NCI-H2196 treated with DMSO at 0.1 percent for 48 hours (cell line): Measurements from ENCODE around the gene PPARG.
"Not testable (repeated sequence)": the region's sequence is repeated elsewhere in the genome, so short reads cannot be mapped to it uniquely, and the experiment has no call there.

ENCODE experiments used
- DNase-seq: peaks from one replicate; lab custom pipeline; 2025; ENCODE audit not compliant: unreplicated experiment; lab: John Stamatoyannopoulos, UW

The PPARG gene

DNA sequence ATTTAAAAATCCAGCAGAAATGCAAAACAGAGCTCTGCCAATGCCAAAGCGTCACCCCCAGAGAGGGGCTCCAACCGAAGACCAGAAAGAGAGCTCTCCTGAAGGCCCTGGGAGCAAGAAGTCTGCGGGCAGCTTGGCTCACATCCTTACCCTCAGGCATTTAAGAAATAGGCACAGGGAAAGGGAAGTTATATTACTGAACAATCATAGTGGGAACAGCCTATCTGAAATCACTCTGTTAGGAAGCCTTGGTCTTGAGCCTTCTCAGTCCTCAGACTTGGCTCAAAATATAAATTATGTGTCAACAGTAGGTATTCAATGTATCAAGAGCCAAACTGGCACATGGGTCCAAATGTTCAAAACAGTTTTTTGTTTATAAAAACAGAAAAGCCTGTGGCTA, 10.3 kb upstream of the PPARG start:
- DNase-seq = no peak

DNA sequence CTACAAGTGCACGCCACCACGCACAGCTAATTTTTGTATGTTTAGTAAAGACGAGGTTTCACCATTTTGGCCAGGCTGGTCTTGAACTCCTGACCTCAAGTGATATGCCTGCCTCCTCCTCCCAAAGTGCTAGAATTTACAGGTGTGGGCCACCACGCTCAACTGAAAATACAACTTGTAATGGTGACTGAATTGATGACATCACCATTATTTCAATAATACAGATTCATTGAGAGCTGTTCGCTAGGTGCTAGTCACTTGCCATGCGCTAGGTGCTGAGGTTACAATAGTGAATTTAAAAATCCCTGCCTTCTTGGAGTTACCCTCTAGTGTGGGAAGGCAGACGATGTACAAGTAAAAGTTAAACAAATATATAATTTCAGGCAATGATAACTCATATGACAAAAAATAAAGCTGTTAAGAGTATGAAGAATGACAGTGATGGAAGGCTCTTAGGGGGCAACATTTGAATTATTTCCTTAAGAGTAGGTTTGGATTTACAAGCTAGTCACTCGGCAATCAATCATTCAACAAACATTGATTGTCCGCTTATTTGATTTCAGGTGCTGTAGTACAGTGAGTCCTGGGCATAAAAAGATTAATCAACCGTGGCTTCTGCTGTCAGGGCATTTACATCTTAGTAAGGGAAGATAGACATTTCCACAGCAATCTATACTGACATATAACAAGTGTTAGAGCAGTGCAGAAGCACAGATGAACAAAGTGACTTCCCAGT, 9.1 kb upstream of the PPARG start:
- no peak for DNase-seq

DNA sequence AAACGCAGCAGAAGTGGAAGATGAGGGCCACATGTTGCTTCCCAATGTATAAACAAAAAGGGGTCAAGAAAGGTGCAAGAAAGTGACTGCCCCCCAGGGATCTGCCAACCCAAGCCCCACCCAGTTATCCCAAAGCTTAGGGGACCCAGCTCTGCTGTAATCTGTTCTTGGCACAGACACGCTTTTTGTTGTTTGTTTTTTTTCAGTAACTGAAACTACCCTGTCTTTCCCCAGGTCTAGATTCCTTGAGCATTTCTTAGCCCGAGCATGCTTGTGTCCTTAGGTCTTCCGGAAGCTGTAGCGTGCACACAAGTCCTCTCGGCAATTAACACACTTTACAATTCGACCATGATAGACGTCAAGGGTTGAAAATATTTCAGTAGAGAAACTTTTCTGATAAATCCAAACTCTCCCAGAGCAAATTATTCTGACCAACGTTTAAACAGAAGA, 8.5 kb upstream of the PPARG start:
- no peak for DNase-seq

DNA sequence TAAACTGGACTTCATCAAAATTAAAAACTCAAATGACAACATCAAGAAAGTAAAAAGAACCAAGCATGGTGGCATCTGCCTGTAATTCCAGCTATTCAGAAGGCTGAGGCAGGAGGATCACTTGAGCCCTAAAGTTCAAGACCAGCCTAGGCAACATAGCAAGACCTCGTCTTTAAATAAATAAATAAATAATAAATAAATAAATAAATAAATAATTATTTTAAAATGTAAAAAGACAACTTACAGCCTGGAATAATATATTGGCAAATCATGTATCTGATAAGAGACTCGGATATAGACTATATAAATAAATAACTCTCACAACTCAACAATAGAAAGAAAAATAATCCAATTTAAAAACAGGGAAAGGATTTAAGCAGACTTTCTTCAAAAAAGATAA, 4.3 kb upstream of the PPARG start:
- DNase-seq = no peak

DNA sequence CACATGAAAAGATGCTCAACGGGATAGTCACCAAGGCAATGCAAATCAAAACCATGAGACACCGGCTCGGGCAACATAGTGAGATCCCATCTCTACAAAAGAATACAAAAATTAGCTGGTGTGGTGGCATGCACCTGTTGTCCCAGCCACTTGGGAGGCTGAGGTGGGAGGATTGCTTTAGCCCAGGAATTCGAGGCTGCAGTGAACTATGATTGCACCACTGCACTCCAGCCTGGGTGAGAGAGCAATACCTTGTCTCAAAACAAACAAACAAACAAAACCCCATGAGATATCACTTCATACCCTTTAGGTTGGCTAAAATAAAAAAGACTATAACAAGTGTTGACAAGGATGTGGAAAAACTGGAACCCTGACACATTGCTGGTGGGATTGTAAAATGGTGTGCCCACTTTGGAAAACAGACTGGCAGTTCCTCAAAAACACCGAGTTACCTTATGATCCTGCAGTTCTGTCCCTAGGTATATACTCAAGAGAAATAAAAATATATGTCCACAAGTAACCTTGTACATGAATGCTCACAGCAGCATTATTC, 3.8 kb upstream of the PPARG start:
- DNase-seq = no peak

DNA sequence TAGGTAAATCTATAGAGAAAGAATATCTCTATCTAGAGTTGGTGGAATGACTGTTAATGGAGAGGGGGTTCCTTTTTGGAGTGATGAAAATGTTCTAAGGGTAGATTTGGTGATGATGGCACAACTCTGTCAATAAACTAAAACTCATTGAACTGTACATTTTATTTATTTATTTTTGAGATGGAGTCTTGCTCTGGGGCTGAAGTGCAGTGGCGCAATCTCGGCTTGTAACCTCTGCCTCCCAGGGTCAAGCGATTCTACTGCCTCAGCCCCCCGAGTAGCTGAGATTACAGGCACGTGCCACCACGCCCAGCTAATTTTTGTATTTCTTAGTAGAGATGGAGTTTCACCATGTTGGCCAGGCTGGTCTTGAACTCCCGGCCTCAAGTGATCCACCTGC, 3.1 kb upstream of the PPARG start:
- DNase-seq = not testable (repeated sequence)

DNA sequence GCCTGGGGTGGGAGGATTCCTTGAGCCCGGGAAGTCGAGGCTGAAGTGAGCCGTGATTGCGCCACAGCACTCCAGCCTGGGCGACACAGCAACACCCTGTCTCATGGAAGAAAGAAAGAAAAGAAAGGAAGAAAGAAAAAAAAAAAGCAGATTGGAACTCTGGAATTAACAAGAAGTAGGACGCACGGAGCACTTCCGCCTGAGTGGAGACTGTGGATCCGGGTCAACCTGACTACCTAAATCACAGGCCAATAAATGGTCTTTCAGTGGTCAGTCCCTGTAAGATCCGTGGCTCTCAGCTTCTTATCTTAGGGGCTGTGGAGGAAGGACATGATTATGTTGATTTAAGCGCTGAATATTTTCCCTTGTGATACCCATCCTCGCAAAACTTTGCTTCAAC, 2.4 kb upstream of the PPARG start:
- no peak for DNase-seq

DNA sequence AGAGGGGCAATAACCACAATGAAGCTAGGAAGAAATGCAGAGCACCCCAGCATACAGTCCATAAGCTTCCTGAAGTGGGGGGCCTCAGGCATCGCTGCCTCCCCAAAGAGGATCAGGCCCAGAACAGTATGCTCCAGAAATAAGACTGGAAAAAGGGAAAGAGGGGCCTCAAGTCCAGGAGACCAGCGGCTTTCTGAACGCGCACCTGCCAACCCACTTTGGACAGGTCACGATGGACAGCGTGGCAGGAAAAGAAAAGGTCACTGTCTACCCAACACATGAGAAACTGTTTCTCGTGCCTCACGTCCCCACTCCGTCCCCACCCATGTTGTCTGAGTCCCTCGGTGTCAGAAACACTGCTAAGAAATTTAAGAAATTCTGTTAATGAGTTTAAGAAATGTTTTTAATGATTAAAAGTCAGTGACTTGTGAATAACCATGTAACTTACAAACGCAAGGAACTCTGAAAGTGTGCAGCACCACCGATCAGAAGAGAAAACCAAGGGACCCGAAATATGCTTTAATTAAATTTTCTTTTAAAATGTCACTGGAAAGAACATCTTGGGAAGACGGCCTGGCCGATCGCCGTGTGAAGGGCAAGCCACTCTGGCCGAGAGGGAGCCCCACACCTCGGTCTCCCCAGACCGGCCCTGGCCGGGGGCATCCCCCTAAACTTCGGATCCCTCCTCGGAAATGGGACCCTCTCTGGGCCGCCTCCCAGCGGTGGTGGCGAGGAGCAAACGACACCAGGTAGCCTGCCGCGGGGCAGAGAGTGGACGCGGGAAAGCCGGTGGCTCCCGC, 1.7 kb upstream of the PPARG start:
- DNase-seq = no peak

DNA sequence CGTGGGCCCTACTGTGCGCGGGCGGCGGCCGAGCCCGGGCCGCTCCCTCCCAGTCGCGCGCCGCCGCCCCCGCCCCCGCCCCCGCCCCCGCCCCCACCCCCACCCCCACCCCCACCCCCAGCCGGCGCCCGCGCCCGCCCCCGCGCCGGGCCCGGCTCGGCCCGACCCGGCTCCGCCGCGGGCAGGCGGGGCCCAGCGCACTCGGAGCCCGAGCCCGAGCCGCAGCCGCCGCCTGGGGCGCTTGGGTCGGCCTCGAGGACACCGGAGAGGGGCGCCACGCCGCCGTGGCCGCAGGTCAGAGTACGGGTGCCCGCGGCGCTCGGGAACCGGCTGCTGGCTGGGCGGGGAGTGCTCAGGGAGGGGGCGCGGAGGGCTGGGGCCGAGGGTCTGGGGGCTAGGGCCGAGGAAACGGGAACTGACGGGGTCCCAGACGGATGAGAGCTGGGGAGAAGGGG, 1.1 kb upstream of the PPARG start:
- DNase-seq = no peak

DNA sequence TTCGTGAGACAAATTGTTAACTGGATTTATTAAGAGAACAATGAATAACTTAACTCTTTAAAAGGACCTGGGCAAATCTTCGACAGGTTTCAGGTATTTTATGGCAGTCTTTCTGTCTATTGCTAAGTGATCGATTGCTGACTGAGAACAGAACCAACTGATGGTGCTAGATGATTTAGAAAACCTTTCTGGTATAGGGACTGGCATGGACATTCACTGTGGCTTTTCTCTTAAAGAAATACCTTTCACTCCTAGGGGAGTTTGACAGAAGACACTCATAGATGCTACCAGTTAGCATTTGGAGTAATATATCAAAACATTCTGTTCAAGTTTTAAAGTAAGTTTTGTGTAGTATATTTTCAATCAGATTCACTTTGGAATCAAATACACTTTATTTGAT, 654 bp downstream of the PPARG start:
- DNase-seq = no peak

DNA sequence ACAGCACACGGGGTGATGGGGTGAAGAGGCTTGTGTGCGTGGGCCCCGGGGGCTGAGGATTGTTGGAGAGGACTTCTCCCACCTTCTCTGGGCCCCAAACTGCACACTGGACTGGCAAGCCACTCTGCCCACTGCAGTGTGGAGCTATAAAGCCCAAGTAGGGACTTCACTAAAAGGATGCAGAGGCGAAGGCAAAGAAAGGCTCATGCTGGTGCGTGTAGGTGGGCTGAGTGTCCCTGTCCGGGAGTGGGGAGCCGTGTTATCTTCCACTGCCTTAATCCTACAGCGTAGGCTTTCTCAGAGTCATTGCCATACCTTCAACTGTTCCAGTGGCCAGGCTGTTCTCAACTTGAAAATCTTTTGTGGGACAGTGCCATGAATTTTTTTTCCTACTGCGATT, 3.9 kb downstream of the PPARG start:
- no peak for DNase-seq

DNA sequence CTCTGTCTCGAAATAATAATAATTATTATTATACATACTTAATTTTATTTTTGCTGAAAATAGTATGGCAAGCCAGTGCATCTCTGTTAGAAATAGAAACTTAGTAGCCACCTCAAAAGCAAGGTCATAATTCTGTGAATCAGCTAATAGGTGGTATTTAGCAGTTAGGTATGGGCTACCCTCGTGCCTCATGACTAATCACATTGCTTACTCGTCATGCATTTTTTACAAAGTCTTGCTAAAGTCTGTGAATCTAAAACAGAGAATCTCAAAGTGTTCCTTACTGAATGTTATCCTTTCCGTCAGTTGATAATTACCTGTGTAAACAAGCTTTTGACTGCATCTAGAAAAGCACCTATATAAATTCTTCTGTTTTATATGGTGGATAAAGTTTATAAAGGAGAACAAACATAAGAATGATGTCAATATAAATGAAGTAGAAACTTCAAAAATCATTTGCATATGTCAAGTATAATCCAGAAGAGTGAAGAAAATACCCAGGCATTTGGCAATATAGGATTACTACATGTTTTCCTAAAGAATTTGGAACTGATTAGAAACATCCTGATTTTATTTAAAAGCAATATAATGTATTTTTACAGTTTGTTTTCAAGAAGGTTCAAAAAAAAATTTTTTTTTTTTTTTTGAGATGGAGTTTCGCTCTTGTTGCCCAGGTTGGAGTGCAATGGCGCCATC, 6.2 kb downstream of the PPARG start:
- DNase-seq = no peak

DNA sequence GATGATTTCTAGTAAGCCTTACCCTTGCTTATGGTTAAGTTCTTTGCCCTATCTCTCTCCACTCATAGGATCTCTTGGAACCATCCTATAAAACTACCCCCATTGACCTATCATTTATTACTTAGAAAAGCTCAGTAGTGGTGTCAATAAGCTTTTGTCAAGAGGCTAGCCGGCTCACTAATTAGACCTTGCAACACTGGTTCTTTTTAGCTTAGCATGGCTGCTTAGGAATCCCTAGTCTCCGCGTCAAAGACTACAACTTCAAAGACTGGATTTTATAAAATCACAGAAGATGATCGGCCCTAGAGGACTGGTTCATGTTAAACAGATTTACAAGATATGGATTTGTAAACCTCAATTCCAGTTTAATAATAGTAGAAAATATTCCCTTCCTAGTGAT, 7.6 kb downstream of the PPARG start:
- no peak for DNase-seq

DNA sequence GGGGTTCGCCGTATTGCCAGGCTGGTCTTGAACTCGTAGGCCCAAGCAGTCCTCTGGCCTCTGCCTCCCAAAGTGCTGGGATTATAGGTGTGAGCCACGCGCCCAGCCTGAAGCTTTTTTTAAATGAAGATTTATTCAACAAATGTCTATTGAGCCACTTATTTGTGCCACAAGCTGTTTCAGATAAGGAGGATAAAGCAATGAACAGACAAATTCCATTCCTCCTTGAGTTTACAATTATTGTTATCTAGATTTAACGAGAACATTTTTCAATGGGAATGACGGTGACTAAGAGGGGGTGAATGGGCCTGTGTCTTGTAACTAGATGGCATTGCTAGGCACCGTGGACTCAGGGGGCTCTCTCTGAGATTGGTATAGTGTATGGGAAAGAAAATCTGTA, 10.2 kb downstream of the PPARG start:
- DNase-seq = no peak

DNA sequence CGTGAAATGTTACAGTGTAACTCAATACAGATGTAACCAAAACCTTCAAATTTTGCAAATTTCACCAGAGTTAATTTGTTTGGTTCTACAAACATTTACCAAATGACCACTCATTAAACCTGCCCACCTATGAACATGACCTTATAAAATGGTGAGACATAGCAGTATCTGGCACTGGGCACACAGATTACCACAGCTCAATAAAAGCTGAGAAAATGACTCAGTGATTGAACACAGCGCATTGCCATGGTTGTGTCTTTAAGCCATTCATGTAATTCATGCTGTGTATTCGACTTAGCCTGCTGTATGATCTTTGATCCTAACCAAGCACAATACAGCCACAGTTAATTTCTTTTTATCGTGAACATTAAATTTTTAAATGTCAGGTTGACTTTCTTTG, 11.3 kb downstream of the PPARG start:
- no peak for DNase-seq

DNA sequence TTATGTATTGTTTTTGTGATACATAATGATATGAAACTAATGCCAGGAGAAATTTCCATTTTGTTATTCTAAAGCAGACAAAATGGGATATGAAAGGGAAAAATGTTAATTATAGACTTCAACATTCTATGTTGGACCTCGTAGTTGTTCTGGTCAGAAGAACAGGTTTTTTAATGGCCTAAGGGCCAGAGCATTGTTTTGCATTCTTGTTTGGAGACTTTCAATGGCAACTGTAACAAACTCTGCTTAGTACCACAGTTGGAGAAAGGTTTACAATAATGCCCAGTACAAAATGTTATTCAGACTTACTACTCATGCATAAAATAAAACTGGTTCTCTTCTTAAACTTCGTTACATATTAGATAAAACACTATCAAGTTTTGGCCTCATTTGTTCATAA, 12.2 kb downstream of the PPARG start:
- no peak for DNase-seq

DNA sequence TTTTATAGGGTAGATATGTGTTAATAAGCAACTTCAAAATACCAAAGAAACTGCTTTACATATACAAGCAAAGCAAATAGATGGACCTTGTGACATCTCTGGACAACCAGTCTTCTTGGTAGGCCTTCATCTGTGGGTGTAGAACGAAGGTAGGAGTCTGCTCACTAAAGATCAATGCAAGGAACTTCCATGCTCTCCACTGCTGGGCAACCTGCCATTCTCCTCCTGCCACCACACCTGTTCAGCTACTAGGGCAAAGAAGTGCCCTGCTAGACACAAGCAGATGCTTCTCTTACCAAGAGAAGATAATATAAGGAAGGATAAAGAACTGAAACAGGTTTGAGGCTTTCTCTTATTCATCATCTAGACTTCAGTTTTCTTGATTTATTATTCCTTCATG, 12.6 kb downstream of the PPARG start:
- DNase-seq = no peak

DNA sequence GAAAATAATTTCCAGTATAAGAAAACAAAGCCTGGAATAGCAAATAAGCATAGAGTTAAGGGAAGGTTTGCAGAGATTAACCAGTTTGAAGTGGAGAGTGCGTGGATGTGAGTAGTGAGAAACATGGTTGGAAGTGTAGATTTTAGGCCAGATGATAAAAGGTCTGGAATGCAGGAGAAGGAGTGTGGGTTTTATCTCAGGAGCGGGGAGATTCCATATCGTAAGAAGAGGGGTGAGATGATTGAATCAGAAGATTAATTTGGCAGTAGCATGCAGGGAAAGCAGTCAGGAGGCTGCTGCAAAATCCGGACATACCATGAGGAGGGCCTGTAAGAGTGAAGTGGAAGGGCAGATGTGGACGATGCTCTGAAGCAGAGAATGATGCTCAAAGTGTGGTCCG, 13.7 kb downstream of the PPARG start:
- DNase-seq = no peak

DNA sequence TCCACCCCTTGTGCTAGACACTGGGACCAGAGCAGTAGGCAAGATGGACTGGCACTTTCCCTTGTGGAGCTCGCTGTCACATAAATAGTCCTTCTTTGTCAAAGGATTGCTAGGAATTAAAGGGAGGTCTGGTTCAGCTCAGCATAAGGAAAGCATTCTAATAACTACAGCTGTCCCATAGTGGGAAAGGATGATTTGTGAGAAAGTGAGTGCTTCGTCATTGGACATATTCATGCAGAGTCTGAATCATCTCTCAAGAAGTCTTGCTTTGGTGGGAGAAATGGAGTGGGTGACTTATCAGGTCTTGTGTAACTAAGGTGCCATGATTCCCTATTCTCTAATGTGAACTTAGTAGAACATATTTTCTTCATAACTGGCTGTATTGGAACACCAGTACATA, 14.7 kb downstream of the PPARG start:
- no peak for DNase-seq

DNA sequence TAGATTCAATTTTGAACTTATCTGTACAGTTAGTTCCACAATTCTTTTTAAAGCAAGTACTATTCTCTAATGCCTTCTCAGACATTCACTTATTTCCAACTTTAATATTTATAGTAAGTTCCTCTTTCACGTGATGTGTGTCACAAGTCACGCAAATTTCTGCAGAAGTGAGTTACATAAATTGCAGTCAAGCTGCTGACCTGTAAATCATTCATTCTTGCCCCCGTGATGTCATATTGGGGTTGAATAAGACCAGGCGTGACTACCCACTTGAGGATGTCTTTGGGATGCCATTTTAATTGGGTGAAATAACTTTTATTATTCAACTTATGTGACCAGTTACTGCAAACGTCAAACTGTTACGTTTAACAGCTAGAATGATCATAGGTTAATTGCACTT, 15.1 kb downstream of the PPARG start:
- DNase-seq = no peak

DNA sequence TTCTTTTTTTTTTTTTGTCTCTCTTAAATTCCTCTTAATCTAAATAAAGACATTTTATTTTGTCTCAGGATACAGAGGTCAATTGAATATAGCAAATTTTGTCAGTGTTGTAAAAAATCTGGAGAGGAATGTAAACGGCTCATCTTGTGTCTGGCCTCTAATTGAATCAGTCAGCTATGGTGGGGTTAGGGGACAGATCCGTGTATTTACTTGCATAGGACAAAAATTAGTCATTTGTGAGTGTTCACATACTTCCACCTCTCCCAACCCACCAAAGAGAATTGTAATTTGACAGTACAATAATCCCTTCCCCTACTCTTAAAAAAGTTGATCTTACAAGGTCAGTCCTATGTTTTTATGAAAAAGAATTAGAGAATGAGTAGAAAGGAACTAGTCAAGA, 18.3 kb downstream of the PPARG start:
- no peak for DNase-seq

DNA sequence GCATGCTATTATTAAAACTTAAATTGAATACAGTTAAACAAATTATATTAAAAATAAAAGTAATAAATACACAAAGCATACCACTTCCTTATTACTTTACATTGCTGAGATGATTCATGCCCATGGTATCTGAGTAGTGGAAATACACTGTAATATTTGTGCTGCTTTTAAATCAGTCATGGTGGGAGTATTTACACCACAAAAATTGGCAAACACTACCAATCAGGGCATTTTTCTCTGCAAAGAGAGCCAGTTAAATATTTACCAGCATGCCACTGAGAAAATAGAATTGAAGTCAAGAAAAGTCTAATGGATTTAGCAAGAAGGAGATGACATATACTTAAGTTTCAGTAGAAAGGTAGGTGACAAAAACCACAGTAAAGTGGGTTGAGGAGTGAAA, 19.6 kb downstream of the PPARG start:
- no peak for DNase-seq
